ENCODE data around the gene IQGAP2.

The IQGAP2 gene

DNA sequence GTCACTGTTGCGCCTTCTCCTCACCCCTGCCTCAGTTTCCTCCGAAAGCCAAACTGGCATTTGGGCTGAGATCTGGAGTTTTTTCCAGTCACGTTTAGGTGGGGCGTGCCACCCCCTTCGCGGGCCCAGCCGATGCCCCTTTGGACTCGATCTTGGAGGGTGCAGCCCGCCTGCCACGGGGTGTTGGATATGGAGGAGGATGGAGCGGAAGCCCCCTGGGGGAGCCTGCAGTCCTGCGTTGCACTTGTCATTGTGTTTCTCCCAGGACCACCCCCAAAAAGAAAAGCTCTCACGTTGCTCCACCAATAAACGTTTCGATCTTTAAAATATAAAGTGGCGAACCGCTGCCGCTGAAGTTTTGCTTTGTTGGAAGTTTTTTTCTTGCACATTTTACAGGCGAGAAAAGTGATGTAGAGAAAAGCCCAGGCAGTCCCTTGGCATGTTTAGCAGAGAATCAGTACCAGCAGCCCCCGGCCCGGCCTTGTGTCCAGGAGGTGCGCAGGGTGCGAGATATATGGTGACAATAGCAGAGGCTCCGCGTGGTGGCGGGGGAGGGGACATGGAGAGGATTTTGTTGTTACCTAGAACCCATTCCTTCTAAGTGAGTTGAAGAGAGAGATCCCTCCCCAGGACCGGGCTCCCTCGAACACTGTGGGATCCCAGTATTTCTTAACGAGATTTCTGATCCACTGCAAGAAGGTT, 313.5 kb downstream of the IQGAP2 start (continued):
- no peak for TF ChIP-seq ZNF366 (tag by site-specific recombination; conservative IDR thresholded peaks at IDR 0.05)
- TF ChIP-seq, protein P1, sequence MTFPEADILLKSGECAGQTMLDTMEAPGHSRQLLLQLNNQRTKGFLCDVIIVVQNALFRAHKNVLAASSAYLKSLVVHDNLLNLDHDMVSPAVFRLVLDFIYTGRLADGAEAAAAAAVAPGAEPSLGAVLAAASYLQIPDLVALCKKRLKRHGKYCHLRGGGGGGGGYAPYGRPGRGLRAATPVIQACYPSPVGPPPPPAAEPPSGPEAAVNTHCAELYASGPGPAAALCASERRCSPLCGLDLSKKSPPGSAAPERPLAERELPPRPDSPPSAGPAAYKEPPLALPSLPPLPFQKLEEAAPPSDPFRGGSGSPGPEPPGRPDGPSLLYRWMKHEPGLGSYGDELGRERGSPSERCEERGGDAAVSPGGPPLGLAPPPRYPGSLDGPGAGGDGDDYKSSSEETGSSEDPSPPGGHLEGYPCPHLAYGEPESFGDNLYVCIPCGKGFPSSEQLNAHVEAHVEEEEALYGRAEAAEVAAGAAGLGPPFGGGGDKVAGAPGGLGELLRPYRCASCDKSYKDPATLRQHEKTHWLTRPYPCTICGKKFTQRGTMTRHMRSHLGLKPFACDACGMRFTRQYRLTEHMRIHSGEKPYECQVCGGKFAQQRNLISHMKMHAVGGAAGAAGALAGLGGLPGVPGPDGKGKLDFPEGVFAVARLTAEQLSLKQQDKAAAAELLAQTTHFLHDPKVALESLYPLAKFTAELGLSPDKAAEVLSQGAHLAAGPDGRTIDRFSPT (tag by site-specific recombination; IDR thresholded peaks at IDR 0.05) = 0 out of 2 replicates have a peak, but pooled peaks have one; percentile 71
- TF ChIP-seq ZNF626 (tag by site-specific recombination; IDR thresholded peaks at IDR 0.05) = no peak
- TF ChIP-seq, protein P2, sequence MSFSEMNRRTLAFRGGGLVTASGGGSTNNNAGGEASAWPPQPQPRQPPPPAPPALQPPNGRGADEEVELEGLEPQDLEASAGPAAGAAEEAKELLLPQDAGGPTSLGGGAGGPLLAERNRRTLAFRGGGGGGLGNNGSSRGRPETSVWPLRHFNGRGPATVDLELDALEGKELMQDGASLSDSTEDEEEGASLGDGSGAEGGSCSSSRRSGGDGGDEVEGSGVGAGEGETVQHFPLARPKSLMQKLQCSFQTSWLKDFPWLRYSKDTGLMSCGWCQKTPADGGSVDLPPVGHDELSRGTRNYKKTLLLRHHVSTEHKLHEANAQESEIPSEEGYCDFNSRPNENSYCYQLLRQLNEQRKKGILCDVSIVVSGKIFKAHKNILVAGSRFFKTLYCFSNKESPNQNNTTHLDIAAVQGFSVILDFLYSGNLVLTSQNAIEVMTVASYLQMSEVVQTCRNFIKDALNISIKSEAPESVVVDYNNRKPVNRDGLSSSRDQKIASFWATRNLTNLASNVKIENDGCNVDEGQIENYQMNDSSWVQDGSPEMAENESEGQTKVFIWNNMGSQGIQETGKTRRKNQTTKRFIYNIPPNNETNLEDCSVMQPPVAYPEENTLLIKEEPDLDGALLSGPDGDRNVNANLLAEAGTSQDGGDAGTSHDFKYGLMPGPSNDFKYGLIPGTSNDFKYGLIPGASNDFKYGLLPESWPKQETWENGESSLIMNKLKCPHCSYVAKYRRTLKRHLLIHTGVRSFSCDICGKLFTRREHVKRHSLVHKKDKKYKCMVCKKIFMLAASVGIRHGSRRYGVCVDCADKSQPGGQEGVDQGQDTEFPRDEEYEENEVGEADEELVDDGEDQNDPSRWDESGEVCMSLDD (tag by site-specific recombination; IDR thresholded peaks at IDR 0.05) = peak; percentile 67; the same call in 1 of the 2 replicates
- TF ChIP-seq ZXDB (tag by site-specific recombination; IDR thresholded peaks at IDR 0.05) = no peak
- no peak for TF ChIP-seq HOXA7 (CRISPR knock-in tag; IDR thresholded peaks at IDR 0.05; ENCODE audit: borderline replicate concordance)
- peak; percentile 63 for TF ChIP-seq ZNF529 (tag by site-specific recombination; IDR thresholded peaks at IDR 0.05; ENCODE audit: insufficient replicate concordance)
- TF ChIP-seq YY2 (tag by site-specific recombination; IDR thresholded peaks at IDR 0.05) = no peak
- TF ChIP-seq ZNF391 (tag by site-specific recombination; IDR thresholded peaks at IDR 0.05; ENCODE audit: borderline replicate concordance, low read depth) = no peak
- TF ChIP-seq ZNF214 (tag by site-specific recombination; IDR thresholded peaks at IDR 0.05; ENCODE audit: borderline replicate concordance) = no peak
- TF ChIP-seq ZNF350 (tag by site-specific recombination; IDR thresholded peaks at IDR 0.05) = no peak
- no peak for TF ChIP-seq ZNF239 (tag by site-specific recombination; IDR thresholded peaks at IDR 0.05)
- TF ChIP-seq ZNF555 (tag by site-specific recombination; conservative IDR thresholded peaks at IDR 0.05) = no peak
- no peak for TF ChIP-seq ZNF658 (tag by site-specific recombination; IDR thresholded peaks at IDR 0.05)
- no peak for TF ChIP-seq ZNF843 (tag by site-specific recombination; IDR thresholded peaks at IDR 0.05)
- TF ChIP-seq KLF16 (tag by site-specific recombination; IDR thresholded peaks at IDR 0.05) = no peak
- TF ChIP-seq ZNF677 (tag by site-specific recombination; IDR thresholded peaks at IDR 0.05) = no peak
- TF ChIP-seq ZNF175 (tag by site-specific recombination; IDR thresholded peaks at IDR 0.05) = no peak
- no peak for TF ChIP-seq FEZF1 (tag by site-specific recombination; IDR thresholded peaks at IDR 0.05)
- no peak for TF ChIP-seq ZNF138 (tag by site-specific recombination; IDR thresholded peaks at IDR 0.05; ENCODE audit: borderline replicate concordance)
- TF ChIP-seq ZNF747 (tag by site-specific recombination; IDR thresholded peaks at IDR 0.05) = no peak
- TF ChIP-seq ZNF266 (tag by site-specific recombination; IDR thresholded peaks at IDR 0.05; ENCODE audit: low read depth) = no peak
- TF ChIP-seq, protein P3, sequence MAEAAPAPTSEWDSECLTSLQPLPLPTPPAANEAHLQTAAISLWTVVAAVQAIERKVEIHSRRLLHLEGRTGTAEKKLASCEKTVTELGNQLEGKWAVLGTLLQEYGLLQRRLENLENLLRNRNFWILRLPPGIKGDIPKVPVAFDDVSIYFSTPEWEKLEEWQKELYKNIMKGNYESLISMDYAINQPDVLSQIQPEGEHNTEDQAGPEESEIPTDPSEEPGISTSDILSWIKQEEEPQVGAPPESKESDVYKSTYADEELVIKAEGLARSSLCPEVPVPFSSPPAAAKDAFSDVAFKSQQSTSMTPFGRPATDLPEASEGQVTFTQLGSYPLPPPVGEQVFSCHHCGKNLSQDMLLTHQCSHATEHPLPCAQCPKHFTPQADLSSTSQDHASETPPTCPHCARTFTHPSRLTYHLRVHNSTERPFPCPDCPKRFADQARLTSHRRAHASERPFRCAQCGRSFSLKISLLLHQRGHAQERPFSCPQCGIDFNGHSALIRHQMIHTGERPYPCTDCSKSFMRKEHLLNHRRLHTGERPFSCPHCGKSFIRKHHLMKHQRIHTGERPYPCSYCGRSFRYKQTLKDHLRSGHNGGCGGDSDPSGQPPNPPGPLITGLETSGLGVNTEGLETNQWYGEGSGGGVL (tag by site-specific recombination; IDR thresholded peaks at IDR 0.05) = peak; percentile 88
- TF ChIP-seq ZNF830 (tag by site-specific recombination; IDR thresholded peaks at IDR 0.05; ENCODE audit: low read depth) = no peak
- no peak for TF ChIP-seq PRDM1 (tag by site-specific recombination; IDR thresholded peaks at IDR 0.05)

Measured in HEK293 (cell line).